Measurements from ENCODE around the gene VWCE. TPM values are rescaled to one million over a fixed set of nuclear protein-coding genes. Genes with fewer than 3 reads are reported as not detected.

VWCE gene
- total and polyA plus RNA-seq, 7 donors: 0.23 to 1.4 (median 0.84) TPM

- intact Hi-C loops (cut with DNase I): no loop called here
- Histone ChIP-seq H3K4me1 (no peaks in the 10 kb centered on the region), H3K4me3 (no peak overlapping the region), H3K27ac (no peak overlapping the region), H3K36me3 (ENCODE audit: insufficient read depth in 1 of 2, low read depth in 1 of 2) (peaks cover 0 to 2% of the 10 kb centered on the region in 2 donors), H3K9me3 (no peaks in the 10 kb centered on the region), H3K27me3 (ENCODE audit: insufficient read depth in 3 of 3, low read length in 2 of 3) (no peaks in the 10 kb centered on the region)
- DNase-seq (no peak), ATAC-seq (no peak)
- TF ChIP-seq CTCF (IDR thresholded peaks at IDR 0.05): no peak
- WGBS, 3 donors: 82 to 86% (median 82%) methylated on average over 4 of the region's 4 CpGs
Observed at GRCh38 chr11:61266602-61267001, 28.5 kb downstream of the VWCE start.

DNA sequence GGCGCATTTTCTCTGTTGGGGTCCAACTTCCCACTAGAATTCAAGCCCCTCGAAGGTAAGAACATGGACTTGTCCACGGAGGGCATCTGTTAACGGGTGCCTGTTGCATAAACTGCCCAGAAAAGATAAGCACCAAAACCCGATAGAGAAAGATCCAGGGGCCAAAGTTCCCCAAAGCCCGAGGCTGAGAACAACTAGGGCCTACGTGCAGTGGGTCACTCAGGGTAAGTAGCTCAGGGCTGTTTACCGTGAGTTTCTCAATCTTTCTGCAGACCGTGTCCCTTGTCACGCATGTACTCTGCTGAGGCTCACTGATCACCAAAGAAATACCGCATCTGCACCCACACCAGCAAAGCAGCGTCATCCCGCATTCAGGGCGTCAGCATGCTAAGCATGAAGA is 29.8 kb downstream of the VWCE start:
- no peak for TF ChIP-seq CTCF (IDR thresholded peaks at IDR 0.05)
- Histone ChIP-seq H3K4me3 (no peak overlapping the region), H3K9me3 (no peaks in the 10 kb centered on the region), H3K27me3 (ENCODE audit: insufficient read depth in 3 of 3, low read length in 2 of 3) (no peaks in the 10 kb centered on the region), H3K27ac (no peak overlapping the region), H3K4me1 (no peaks in the 10 kb centered on the region), H3K36me3 (ENCODE audit: insufficient read depth in 1 of 2, low read depth in 1 of 2) (peaks cover 0 to 2% of the 10 kb centered on the region in 2 donors)
- intact Hi-C loops (cut with DNase I): no loop called here
- WGBS, 3 donors: 89 to 97% (median 91%) methylated on average over 14 of the region's 14 CpGs
- no peak for DNase-seq
- ATAC-seq: no peak

DNA sequence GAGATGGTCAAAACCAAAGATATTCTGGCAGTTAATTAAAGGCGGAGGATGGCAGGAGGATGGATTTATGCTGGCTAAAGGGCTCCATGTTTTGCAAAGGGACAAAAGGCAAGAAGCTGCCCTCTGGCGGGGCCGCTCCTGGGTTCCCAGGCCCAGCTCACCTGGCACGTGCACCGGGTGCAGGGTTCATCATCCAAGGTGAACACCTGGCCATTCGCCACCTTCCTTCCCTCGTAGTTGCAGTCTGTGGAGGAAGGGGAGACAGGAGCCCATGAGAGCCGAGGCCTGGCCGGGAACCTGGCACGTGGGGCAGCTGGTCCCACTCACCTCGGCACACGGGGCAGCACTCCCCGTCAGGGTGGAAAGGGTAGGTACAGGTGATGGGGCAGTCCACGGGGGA is 30.3 kb downstream of the VWCE start:
- H3K9me3 ChIP-seq: no peaks in the 10 kb centered on the region
- no peaks in the 10 kb centered on the region for H3K4me1 ChIP-seq
- H3K27ac ChIP-seq: no peak overlapping the region
- ATAC-seq: no peak
- WGBS, 3 donors: 90 to 95% (median 90%) methylated on average over 14 of the region's 14 CpGs
- H3K4me3 ChIP-seq: no peak overlapping the region
- DNase-seq: no peak
- TF ChIP-seq CTCF (IDR thresholded peaks at IDR 0.05): no peak
- H3K27me3 ChIP-seq (ENCODE audit: insufficient read depth in 3 of 3, low read length in 2 of 3): no peaks in the 10 kb centered on the region
- peaks cover 0 to 2% of the 10 kb centered on the region in 2 donors for H3K36me3 ChIP-seq (ENCODE audit: insufficient read depth in 1 of 2, low read depth in 1 of 2)
- intact Hi-C loops (cut with DNase I): no loop called here

DNA sequence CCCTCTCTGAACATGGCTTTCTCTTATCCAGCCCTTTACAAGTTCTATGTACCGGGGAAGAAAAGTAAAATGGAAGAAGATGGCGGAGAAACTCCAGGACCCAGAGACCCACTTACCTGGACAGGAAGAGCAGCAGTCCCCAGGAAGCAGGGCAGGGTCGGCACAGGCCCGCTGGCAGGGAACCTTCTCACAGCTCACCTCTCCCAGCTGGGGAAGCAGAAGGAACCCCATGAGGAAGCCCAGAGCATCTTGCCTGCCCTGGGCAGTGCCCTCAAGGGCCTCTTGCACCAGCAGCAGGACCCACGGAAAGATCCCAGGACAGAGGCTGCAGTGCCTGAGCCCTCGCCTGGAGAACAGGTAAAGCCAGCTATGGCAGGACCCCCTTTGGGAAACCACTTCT is 30.7 kb downstream of the VWCE start:
- ATAC-seq (no peak), DNase-seq (no peak)
- Histone ChIP-seq H3K36me3 (ENCODE audit: insufficient read depth in 1 of 2, low read depth in 1 of 2) (peaks cover 0 to 2% of the 10 kb centered on the region in 2 donors), H3K27me3 (ENCODE audit: insufficient read depth in 3 of 3, low read length in 2 of 3) (no peaks in the 10 kb centered on the region), H3K4me1 (no peaks in the 10 kb centered on the region), H3K27ac (no peak overlapping the region), H3K9me3 (no peaks in the 10 kb centered on the region), H3K4me3 (no peak overlapping the region)
- WGBS, 3 donors: 95 to 99% (median 97%) methylated on average over 6 of the region's 6 CpGs
- intact Hi-C loops (cut with DNase I): no loop called here
- no peak for TF ChIP-seq CTCF (IDR thresholded peaks at IDR 0.05)

- no peak overlapping the region for H3K27ac ChIP-seq
- 95 to 96% (median 96%) methylated on average over 6 of the region's 6 CpGs for WGBS, 3 donors
- no peaks in the 10 kb centered on the region for H3K9me3 ChIP-seq
- no peaks in the 10 kb centered on the region for H3K27me3 ChIP-seq (ENCODE audit: insufficient read depth in 3 of 3, low read length in 2 of 3)
- ATAC-seq: no peak
- no peak for DNase-seq
- no peak overlapping the region for H3K4me3 ChIP-seq
- intact Hi-C loops (cut with DNase I): loop anchor here in 1 of 2 donors (10.0 kb wide), 1 partner anchor 65 kb away; no protein-coding TSS in a partner anchor
- H3K36me3 ChIP-seq (ENCODE audit: insufficient read depth in 1 of 2, low read depth in 1 of 2): peaks cover 0 to 2% of the 10 kb centered on the region in 2 donors
- H3K4me1 ChIP-seq: no peaks in the 10 kb centered on the region
- no peak for TF ChIP-seq CTCF (IDR thresholded peaks at IDR 0.05)
Observed at GRCh38 chr11:61259363-61259762, 35.8 kb downstream of the VWCE start.

Data from psoas muscle (tissue), 8 donors.